Measurements from ENCODE around the gene QRFP. TPM values are rescaled to one million over a fixed set of nuclear protein-coding genes. Genes with fewer than 3 reads are reported as not detected.

Gene QRFP
- total and polyA plus RNA-seq, 8 donors: not detected

GRCh38 chr9:130917168-130917960 lies 20.8 kb upstream of the QRFP start:
- ATAC-seq: no peak
- Histone ChIP-seq H3K27ac (no peak overlapping the region), H3K27me3 (no peaks in the 10 kb centered on the region), H3K4me1 (no peaks in the 10 kb centered on the region), H3K36me3 (no peaks in the 10 kb centered on the region), H3K9me3 (no peaks in the 10 kb centered on the region), H3K4me3 (no peak overlapping the region)
- 64 to 71% methylated on average over 32 to 34 of the region's 34 CpGs for WGBS, 2 donors
- DNase-seq: no peak
- FAIRE-seq: no peak
- TF ChIP-seq CTCF (IDR thresholded peaks at IDR 0.05): no peak
- intact Hi-C loops (cut with DNase I): no loop called here

- no peaks in the 10 kb centered on the region for H3K4me1 ChIP-seq
- WGBS, 2 donors: 60 to 68% methylated on average over 8 of the region's 8 CpGs
- H3K9me3 ChIP-seq: no peaks in the 10 kb centered on the region
- FAIRE-seq: no peak
- H3K27me3 ChIP-seq: no peaks in the 10 kb centered on the region
- TF ChIP-seq CTCF (IDR thresholded peaks at IDR 0.05): no peak
- no peak overlapping the region for H3K4me3 ChIP-seq
- ATAC-seq: no peak
- no peaks in the 10 kb centered on the region for H3K36me3 ChIP-seq
- DNase-seq: no peak
- H3K27ac ChIP-seq: no peak overlapping the region
- intact Hi-C loops (cut with DNase I): no loop called here
These were observed 18.5 kb upstream of the QRFP start for GRCh38 chr9:130915096-130915447.

- no peak for FAIRE-seq
- Histone ChIP-seq H3K9me3 (no peaks in the 10 kb centered on the region), H3K36me3 (no peaks in the 10 kb centered on the region), H3K4me1 (no peaks in the 10 kb centered on the region), H3K4me3 (no peak overlapping the region), H3K27ac (no peak overlapping the region), H3K27me3 (no peaks in the 10 kb centered on the region)
- intact Hi-C loops (cut with DNase I): no loop called here
- TF ChIP-seq CTCF (IDR thresholded peaks at IDR 0.05): no peak
- DNase-seq: no peak
- ATAC-seq: no peak
- WGBS, 2 donors: 58 to 64% methylated on average over 24 of the region's 24 CpGs
These were observed 17.9 kb upstream of the QRFP start for GRCh38 chr9:130914417-130915095.

- Histone ChIP-seq H3K27me3 (no peaks in the 10 kb centered on the region), H3K9me3 (no peaks in the 10 kb centered on the region), H3K4me3 (no peak overlapping the region), H3K4me1 (no peaks in the 10 kb centered on the region), H3K27ac (no peak overlapping the region), H3K36me3 (no peaks in the 10 kb centered on the region)
- intact Hi-C loops (cut with DNase I): no loop called here
- 52 to 55% methylated on average over 23 of the region's 23 CpGs for WGBS, 2 donors
- no peak for FAIRE-seq
- TF ChIP-seq CTCF (IDR thresholded peaks at IDR 0.05): no peak
- no peak for DNase-seq
- no peak for ATAC-seq
These were observed 17.2 kb upstream of the QRFP start for GRCh38 chr9:130913599-130914416.
